Measurements from ENCODE around the gene BTN2A1.
"Not testable (repeated sequence)": the region's sequence is repeated elsewhere in the genome, so short reads cannot be mapped to it uniquely, and the experiment has no call there.

BTN2A1 gene

GRCh38 chr6:26433680-26434079, 24.1 kb upstream of the BTN2A1 start:
- not testable (repeated sequence) for DNase-seq

GRCh38 chr6:26436018-26436417, 21.7 kb upstream of the BTN2A1 start:
- DNase-seq, result no peak

GRCh38 chr6:26437550-26437949, 20.2 kb upstream of the BTN2A1 start:
- no peak for DNase-seq

GRCh38 chr6:26438000-26438399, 19.8 kb upstream of the BTN2A1 start:
- DNase-seq, result no peak

- no peak for DNase-seq
Measured at GRCh38 chr6:26439151-26440125, 18.3 kb upstream of the BTN2A1 start.

GRCh38 chr6:26440977-26441358, 16.8 kb upstream of the BTN2A1 start:
- DNase-seq, result no peak

- DNase-seq, result no peak
Measured at GRCh38 chr6:26441977-26442376, 15.8 kb upstream of the BTN2A1 start.

GRCh38 chr6:26445934-26446667, 11.7 kb upstream of the BTN2A1 start:
- DNase-seq, result peak; percentile 63

- DNase-seq, result no peak
Measured at GRCh38 chr6:26447257-26447656, 10.5 kb upstream of the BTN2A1 start.

- DNase-seq, result no peak
Measured at GRCh38 chr6:26450240-26450639, 7.5 kb upstream of the BTN2A1 start.

- no peak for DNase-seq
Measured at GRCh38 chr6:26452631-26453235, 5.0 kb upstream of the BTN2A1 start.

GRCh38 chr6:26454631-26455030, 3.1 kb upstream of the BTN2A1 start:
- no peak for DNase-seq

GRCh38 chr6:26455357-26455970, 2.3 kb upstream of the BTN2A1 start:
- DNase-seq, result no peak

GRCh38 chr6:26457264-26457805, 420 bp upstream of the BTN2A1 start:
- DNase-seq, result no peak

GRCh38 chr6:26459023-26459810, 1.5 kb downstream of the BTN2A1 start:
- no peak for DNase-seq

GRCh38 chr6:26461353-26461752, 3.6 kb downstream of the BTN2A1 start:
- not testable (repeated sequence) for DNase-seq

- DNase-seq, result no peak
Measured at GRCh38 chr6:26464014-26464413, 6.3 kb downstream of the BTN2A1 start.

GRCh38 chr6:26464416-26465131, 6.8 kb downstream of the BTN2A1 start:
- DNase-seq, result no peak

- DNase-seq, result no peak
Measured at GRCh38 chr6:26465776-26466175, 8.0 kb downstream of the BTN2A1 start.

GRCh38 chr6:26468829-26469228, 11.1 kb downstream of the BTN2A1 start:
- DNase-seq, result no peak

GRCh38 chr6:26470643-26471042, 12.9 kb downstream of the BTN2A1 start:
- no peak for DNase-seq
